ENCODE data around the gene ALOX5. TPM values are rescaled to one million over a fixed set of nuclear protein-coding genes. Genes with fewer than 3 reads are reported as not detected.

ALOX5 gene
- total and polyA plus RNA-seq, 2 experiments from 2014 or later: 3.7 to 5.4 TPM

GRCh38 chr10:45375716-45376231, 1.8 kb downstream of the ALOX5 start:
- H3K36me3 ChIP-seq (ENCODE audit: insufficient read depth): no peaks in the 10 kb centered on the region
- no peak overlapping the region for H3K4me3 ChIP-seq
- ATAC-seq: no peak
- Mint-ChIP-seq H3K9me3 (peaks cover 4% of the 10 kb centered on the region; the same call in 2 of the 3 replicates), H3K4me1 (peaks cover 27% of the 10 kb centered on the region), H3K4me3 (no peak overlapping the region), H3K27ac (no peak overlapping the region), H3K36me3 (ENCODE audit: low read depth) (no peaks in the 10 kb centered on the region; the same call in 2 of the 3 replicates), H3K27me3 (ENCODE audit: insufficient read depth, low read depth, poor library complexity) (peaks cover 36% of the 10 kb centered on the region)
- H3K4me2 ChIP-seq: no peak overlapping the region
- no peaks in the 10 kb centered on the region for H3K79me2 ChIP-seq (replicated peaks; ENCODE audit: insufficient read depth)
- TF ChIP-seq CTCF (conservative IDR thresholded peaks at IDR 0.05; ENCODE audit: low read depth in 2 of 2) (no peak), ZNF114 (CRISPR knock-in tag; IDR thresholded peaks at IDR 0.05) (no peak), CREB1 (CRISPR knock-in tag; IDR thresholded peaks at IDR 0.05; ENCODE audit: low read depth) (no peak), REST (IDR thresholded peaks at IDR 0.05; ENCODE audit: unreplicated experiment) (no peak), EZH2phosphoT487 (IDR thresholded peaks at IDR 0.05; ENCODE audit: unreplicated experiment) (no peak), JUNB (IDR thresholded peaks at IDR 0.05; ENCODE audit: unreplicated experiment) (no peak), ZNF462 (CRISPR knock-in tag; IDR thresholded peaks at IDR 0.05) (no peak), ZNF331 (CRISPR knock-in tag; IDR thresholded peaks at IDR 0.05; ENCODE audit: low read depth) (no peak), EZH2 (IDR thresholded peaks at IDR 0.05; ENCODE audit: low read depth, unreplicated experiment) (no peak), STAT1 (IDR thresholded peaks at IDR 0.05; ENCODE audit: unreplicated experiment) (no peak), POLR2AphosphoS5 (IDR thresholded peaks at IDR 0.05; ENCODE audit: low read depth) (no peak), NANOG (IDR thresholded peaks at IDR 0.05; ENCODE audit: borderline replicate concordance) (no peak), ETS1 (IDR thresholded peaks at IDR 0.05) (no peak)
- DNase-seq (ENCODE audit: low spot score): no peak
- H2AFZ ChIP-seq: no peak overlapping the region
- peaks cover 49% of the 10 kb centered on the region for H3K27me3 ChIP-seq (ENCODE audit: insufficient read depth)
- no peak overlapping the region for H3K27ac ChIP-seq (ENCODE audit: low read depth)
- no peaks in the 10 kb centered on the region for H4K20me1 ChIP-seq (replicated peaks; ENCODE audit: insufficient read depth)
- no peaks in the 10 kb centered on the region for H3K9me2 ChIP-seq (ENCODE audit: insufficient read depth)
- H3K4me1 ChIP-seq (ENCODE audit: insufficient read depth): peaks cover 4% of the 10 kb centered on the region; the same call in 1 of the 2 replicates
- 0 out of 2 replicates have a peak, but pooled peaks cover 2% of the 10 kb centered on the region for H3F3A ChIP-seq (replicated peaks; ENCODE audit: low read depth)

Measured in GM23338 (cell line).